MM.1S (cell line): ENCODE data around the gene TMEM43.

ENCODE experiments used
- CTCF ChIP-seq: fragments of 300-600 bp; sonication (generic); IDR thresholded peaks from 2 replicates; pipeline ENCODE4 v1.5.1; 2016; ENCODE audit warnings: antibody characterized with exemption, low read length, mixed read lengths
- EZH2 ChIP-seq: fragments of 300-600 bp; sonication (generic); optimal IDR thresholded peaks from 2 replicates; pipeline ENCODE3; 2017; ENCODE audit warnings: low read depth, mild to moderate bottlenecking, antibody characterized with exemption, low read length, mixed read lengths

- TF ChIP-seq CTCF, result no peak
- no peak for TF ChIP-seq EZH2
Measured at GRCh38 chr3:14174483-14174882, 49.6 kb downstream of the TMEM43 start.
